Pons (tissue), 1 donor: ENCODE measurements around the gene SLC7A7.
"Not testable (repeated sequence)": the region's sequence is repeated elsewhere in the genome, so short reads cannot be mapped to it uniquely, and the experiment has no call there.

Experiments
- DNase-seq: peaks from one replicate; pipeline ENCODE4 v3.0.0-alpha.2; 2016; ENCODE audit warnings: low spot score

The SLC7A7 gene

GRCh38 chr14:22748631-22749068, 66.6 kb downstream of the SLC7A7 start:
- DNase-seq = peak; percentile 35

GRCh38 chr14:22748206-22748605, 67.0 kb downstream of the SLC7A7 start:
- no peak for DNase-seq

- DNase-seq = no peak
Measured at GRCh38 chr14:22747769-22748168, 67.5 kb downstream of the SLC7A7 start.

DNA sequence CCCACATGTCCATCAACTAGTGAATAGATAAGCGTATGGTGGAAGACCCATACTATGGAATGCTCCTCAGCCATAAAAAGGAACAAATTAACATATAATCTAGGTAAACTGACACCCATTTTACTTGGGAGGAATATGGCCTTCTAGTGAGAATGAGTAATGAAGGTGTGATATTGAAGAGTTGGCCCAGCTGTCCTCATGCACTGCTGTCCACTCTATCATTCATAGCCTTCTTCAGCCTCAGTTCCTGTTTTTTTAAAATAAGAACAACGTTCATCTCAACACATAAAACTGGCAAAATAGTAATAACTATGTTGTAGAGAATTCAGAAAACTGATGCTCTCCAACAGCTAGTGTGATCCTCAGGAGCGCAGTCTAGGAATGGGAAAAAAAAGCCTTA, 75.2 kb downstream of the SLC7A7 start:
- no peak for DNase-seq

DNA sequence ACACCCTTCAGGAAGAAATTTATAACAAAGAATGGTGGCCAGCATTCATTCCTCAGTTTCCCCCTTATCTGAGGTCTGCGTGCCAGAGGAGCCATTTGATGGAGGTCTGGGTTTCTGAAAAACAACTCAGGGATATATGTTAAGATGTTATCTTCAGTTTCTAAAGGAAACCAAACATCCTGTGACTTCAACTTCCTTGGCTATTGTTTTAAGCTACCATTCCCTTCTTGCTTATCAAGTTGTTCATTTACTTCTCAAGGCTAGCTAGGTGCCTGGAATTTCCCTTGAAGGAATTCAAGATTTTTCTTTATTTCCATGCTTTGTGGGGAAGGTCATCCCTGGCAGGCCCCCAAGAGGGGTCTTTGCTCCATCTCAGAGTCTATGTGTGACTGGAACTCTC, 75.8 kb downstream of the SLC7A7 start:
- DNase-seq = no peak

- no peak for DNase-seq
Measured at GRCh38 chr14:22737052-22737451, 78.2 kb downstream of the SLC7A7 start.

DNA sequence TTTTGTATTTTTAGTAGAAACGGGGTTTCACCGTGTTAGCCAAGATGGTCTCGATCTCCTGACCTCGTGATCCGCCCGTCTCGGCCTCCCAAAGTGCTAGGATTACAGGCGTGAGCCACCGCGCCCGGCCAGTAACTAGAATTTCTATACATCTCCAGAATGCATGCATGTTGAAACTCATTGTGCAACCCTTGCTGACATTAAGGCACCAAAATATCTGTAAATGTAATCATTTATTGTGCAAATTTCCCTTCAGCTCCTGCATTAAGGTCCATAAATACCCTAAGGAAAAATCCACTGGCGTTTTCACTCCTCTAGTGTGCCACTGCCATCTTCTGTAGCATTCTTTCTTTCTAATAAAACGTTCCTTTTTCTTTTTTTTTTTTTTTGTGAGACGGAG, 78.9 kb downstream of the SLC7A7 start:
- DNase-seq = not testable (repeated sequence)

DNA sequence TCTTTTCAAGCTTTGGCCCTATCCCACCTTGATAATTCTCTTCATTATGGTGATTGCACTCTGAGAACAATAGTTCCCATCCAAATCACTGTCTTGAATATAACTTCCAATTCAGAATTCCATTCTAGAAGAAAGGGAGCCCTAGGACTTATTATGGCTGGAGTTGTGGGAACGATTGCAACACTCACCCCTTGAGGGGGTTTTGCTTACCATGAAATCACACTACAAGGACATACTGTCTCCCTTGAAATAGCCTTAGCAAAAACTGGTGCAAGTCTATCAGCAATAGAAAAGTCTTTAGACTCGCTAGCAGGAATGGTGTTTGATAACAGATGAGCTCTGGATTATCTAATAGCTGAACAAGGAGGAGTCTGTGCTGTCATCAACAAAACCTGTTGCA, 80.1 kb downstream of the SLC7A7 start:
- DNase-seq = no peak

DNA sequence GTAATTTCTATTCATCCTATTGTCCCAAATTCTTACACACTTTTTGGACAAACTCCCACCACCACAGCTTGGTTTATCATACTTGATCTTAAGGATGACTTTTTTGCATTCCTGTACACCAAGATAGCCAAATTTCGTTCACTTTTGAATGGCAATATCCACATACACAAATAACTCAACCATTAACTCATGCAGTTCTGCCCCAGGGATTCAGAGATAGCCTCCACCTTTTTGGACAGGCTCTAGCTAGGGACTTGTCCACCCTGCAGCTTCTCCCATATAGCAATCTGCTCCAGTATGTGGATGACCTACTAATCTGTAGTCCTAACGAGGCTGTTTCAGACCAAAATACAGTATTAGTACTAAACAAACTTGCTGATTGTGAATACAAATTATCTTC, 81.4 kb downstream of the SLC7A7 start:
- no peak for DNase-seq

- DNase-seq = not testable (repeated sequence)
Measured at GRCh38 chr14:22732062-22732461, 83.2 kb downstream of the SLC7A7 start.

GRCh38 chr14:22726012-22726411, 89.2 kb downstream of the SLC7A7 start:
- no peak for DNase-seq

- not testable (repeated sequence) for DNase-seq
Measured at GRCh38 chr14:22725374-22725773, 89.9 kb downstream of the SLC7A7 start.

GRCh38 chr14:22724847-22725246, 90.4 kb downstream of the SLC7A7 start:
- not testable (repeated sequence) for DNase-seq

DNA sequence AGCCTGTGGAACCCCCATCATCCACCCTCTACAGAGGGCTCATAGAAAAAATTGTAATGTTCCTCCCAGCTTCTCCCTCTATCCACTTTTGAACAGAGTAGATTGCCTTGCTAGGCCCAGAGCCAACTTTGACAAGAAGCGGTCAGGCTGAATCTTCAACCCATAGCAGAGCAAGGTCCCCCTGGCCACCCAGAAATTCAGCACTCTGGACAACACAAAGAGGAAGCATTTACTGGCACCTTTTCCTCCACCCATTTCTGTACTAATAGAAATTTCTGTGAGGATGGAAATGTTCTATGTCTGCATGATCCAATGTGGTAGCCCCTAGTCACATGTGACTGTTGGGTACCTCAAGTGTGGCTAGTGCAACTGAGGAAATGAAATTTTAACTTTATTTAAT, 91.4 kb downstream of the SLC7A7 start:
- no peak for DNase-seq
